Testis (tissue), 3 donors: ENCODE data around the gene CCNY. TPM values are rescaled to one million over a fixed set of nuclear protein-coding genes. Genes with fewer than 3 reads are reported as not detected.
"Not testable (repeated sequence)": the region's sequence is repeated elsewhere in the genome, so short reads cannot be mapped to it uniquely, and the experiment has no call there.

Source experiments
- DNase-seq: peaks from one replicate; pipeline ENCODE4 v3.0.0-alpha.2; 2019
- H3K27ac ChIP-seq, 2 donors: fragments of 200-600 bp; sonication (generic); one replicate each; pipeline ENCODE4 v1.5.1; 2019
- H3K27me3 ChIP-seq: fragments of 200-600 bp; sonication (generic); one replicate; pipeline ENCODE4 v1.5.1; 2019
- H3K36me3 ChIP-seq: fragments of 200-600 bp; sonication (generic); one replicate; pipeline ENCODE4 v1.5.1; 2017; ENCODE audit warnings: low read depth; ENCODE audit errors: missing control alignments
- H3K4me1 ChIP-seq: fragments of 200-600 bp; sonication (generic); one replicate; pipeline ENCODE4 v1.5.1; 2019
- H3K4me3 ChIP-seq, 2 donors: fragments of 200-600 bp; sonication (generic); one replicate each; pipeline ENCODE4 v1.5.1; 2017 to 2019
- H3K9me3 ChIP-seq: fragments of 200-600 bp; sonication (generic); one replicate; pipeline ENCODE4 v1.5.1; 2017
- CTCF ChIP-seq, 3 experiments: fragments of 450-650 bp in 2 of 3; fragments of 200-600 bp in 1 of 3; sonication (generic) in 1 of 3; IDR thresholded peaks; one replicate each; pipeline ENCODE4 v1.5.1; 2016 to 2019; ENCODE audit warnings: antibody characterized with exemption in 3 of 3, mild to moderate bottlenecking in 2 of 3, moderate library complexity in 1 of 3
- POLR2A ChIP-seq: fragments of 450-650 bp; IDR thresholded peaks from one replicate; pipeline ENCODE4 v1.6.1; 2017; ENCODE audit warnings: antibody characterized with exemption, mild to moderate bottlenecking, moderate library complexity
- WGBS, 2 donors: methylation state at CpG; one replicate each; pipeline ENCODE4 v1.1.5; 2018; 5-methylcytosine and 5-hydroxymethylcytosine counted together
- intact Hi-C: fragments of 100-400 bp; cut with DNase I; formaldehyde crosslinking; loops from one replicate; pipeline ENCODE4 v1.15.1; 2023; ENCODE audit warnings: low total_unique reads
- polyA plus RNA-seq: library from polyadenylated mRNA; stranded (reverse); fragments of 350-450 nt; fragmentation: Illumina TruSeq; extraction: RNeasy Lipid Tissue Mini Kit (QIAGEN cat#74804); gene quantifications from one replicate; pipeline ENCODE4 v1.2.3, GENCODE V29; 2014; ENCODE audit warnings: low read depth, low replicate concordance; ENCODE audit not compliant: insufficient read depth
- total RNA-seq, 2 donors: library from RNA; depleted of rRNA; stranded (reverse); fragments of >200 nt; gene quantifications; one replicate each; pipeline ENCODE4 v1.2.3, GENCODE V29; 2016

CCNY gene
- total and polyA plus RNA-seq, 3 donors from 2014 or later: 103 to 380 (median 132) TPM

DNA sequence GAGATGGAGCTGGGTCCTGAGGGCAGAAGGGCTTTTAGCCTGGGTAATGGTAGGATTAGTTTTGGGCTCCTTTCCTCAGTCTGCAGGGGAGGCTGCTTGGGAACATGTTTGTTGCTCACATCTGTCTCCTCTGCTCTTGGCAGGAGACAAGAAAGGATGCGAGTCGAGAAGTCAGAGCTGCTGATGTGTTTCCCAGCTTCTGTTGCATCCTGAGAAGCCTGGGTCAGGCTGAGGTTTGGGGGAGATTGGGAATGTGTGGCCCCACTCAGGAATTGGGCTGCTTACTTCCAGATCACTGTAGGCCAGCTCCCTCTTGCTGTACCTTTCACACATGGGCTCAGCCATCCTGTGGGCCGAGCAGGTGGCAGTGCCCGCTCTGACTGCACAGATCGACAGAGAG is 79.2 kb downstream of the CCNY start:
- H3K36me3 ChIP-seq: no peaks in the 10 kb centered on the region
- H3K27ac ChIP-seq: no peak overlapping the region
- no peak overlapping the region for H3K4me3 ChIP-seq
- 92 to 97% methylated on average over 5 of the region's 5 CpGs for WGBS, 2 donors
- peaks cover 13% of the 10 kb centered on the region for H3K4me1 ChIP-seq
- intact Hi-C loops: no loop called here
- no peaks in the 10 kb centered on the region for H3K9me3 ChIP-seq
- TF ChIP-seq CTCF (IDR thresholded peaks at IDR 0.05) (no peak), POLR2A (no peak)
- no peak for DNase-seq
- no peaks in the 10 kb centered on the region for H3K27me3 ChIP-seq

GRCh38 chr10:35416619-35417312 is 80.5 kb downstream of the CCNY start:
- H3K27ac ChIP-seq: no peak overlapping the region
- H3K9me3 ChIP-seq: no peaks in the 10 kb centered on the region
- WGBS, 2 donors: 78 to 81% methylated on average over 7 to 8 of the region's 8 CpGs
- peaks cover 14% of the 10 kb centered on the region for H3K4me1 ChIP-seq
- no peak overlapping the region for H3K4me3 ChIP-seq
- no peak for DNase-seq
- TF ChIP-seq CTCF (IDR thresholded peaks at IDR 0.05) (no peak), POLR2A (no peak)
- H3K27me3 ChIP-seq: no peaks in the 10 kb centered on the region
- intact Hi-C loops: no loop called here
- no peaks in the 10 kb centered on the region for H3K36me3 ChIP-seq

DNA sequence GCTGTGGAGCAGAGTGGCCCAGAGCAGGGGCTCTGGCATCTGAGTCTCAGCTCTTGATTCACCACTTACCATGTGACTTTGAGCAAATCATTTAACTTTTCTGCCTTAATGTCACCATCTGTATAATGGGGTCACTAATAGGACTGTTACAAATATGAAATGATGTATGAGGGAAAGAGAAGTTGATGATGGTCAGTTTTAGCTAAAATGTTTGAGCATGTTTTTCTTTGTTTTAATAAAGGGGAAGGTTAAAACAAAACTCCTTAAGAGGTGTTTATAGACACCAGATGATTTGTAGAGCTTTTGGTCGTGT is 81.0 kb downstream of the CCNY start:
- WGBS, 2 donors: 57 to 72% methylated on average over 1 of the region's 1 CpG
- Histone ChIP-seq H3K4me3 (no peak overlapping the region), H3K9me3 (no peaks in the 10 kb centered on the region), H3K36me3 (no peaks in the 10 kb centered on the region), H3K4me1 (peaks cover 9% of the 10 kb centered on the region), H3K27ac (no peak overlapping the region), H3K27me3 (no peaks in the 10 kb centered on the region)
- intact Hi-C loops: no loop called here
- DNase-seq: no peak
- TF ChIP-seq CTCF (IDR thresholded peaks at IDR 0.05): no peak
- TF ChIP-seq POLR2A: no peak

DNA sequence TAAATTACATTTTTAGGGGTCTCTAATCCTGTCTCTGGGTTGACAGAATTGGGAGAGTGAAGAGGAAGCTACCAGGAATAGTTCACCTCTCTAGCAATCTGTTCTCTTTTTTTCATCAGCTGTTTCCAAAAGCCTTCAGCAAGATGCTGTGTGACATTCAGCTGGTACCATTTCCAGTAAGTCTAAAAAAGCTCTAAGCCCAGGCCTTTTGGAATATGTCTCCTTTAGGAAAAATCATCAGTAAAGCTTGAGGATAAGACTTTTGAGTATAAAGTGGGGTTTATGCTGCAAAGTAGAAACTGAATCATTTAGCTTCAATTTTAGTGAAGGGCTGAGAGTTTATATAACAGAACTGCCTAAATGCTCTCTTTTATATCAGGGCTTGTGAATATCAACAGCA is 81.5 kb downstream of the CCNY start:
- TF ChIP-seq POLR2A: no peak
- TF ChIP-seq CTCF (IDR thresholded peaks at IDR 0.05): no peak
- intact Hi-C loops: no loop called here
- H3K27me3 ChIP-seq: no peaks in the 10 kb centered on the region
- H3K36me3 ChIP-seq: no peaks in the 10 kb centered on the region
- peaks cover 8% of the 10 kb centered on the region for H3K4me1 ChIP-seq
- H3K9me3 ChIP-seq: no peaks in the 10 kb centered on the region
- no peak for DNase-seq
- no peak overlapping the region for H3K27ac ChIP-seq
- H3K4me3 ChIP-seq: no peak overlapping the region

DNA sequence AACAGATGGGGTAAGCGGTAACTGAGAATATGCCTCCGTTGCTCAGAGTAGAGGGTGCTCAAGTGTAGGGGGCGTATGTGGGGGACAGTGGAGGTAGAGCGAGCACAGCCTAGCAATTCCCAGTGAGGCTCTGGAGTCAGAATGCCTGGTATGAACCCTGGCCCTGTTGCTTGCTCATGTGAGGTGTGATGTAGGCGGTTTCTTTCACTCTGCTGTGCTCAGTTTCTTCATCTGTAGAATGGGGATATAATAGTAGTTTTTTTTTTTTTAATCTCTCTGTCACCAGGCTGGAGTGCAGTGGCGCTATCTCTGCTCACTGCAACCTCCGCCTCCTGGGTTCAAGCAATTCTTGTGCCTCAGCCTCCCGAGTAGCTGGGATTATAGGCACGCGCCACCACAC is 82.3 kb downstream of the CCNY start:
- H3K36me3 ChIP-seq, H3K4me3 ChIP-seq, intact Hi-C loops, DNase-seq, H3K27ac ChIP-seq, H3K27me3 ChIP-seq, H3K4me1 ChIP-seq, H3K9me3 ChIP-seq: not testable (repeated sequence)
- 98 to 100% methylated on average over 10 of the region's 10 CpGs for WGBS, 2 donors
